ENCODE data around the gene AOPEP.

The AOPEP gene

GRCh38 chr9:95107001-95107749, 380.7 kb downstream of the AOPEP start:
- FAIRE-seq (no peak), DNase-seq (ENCODE audit: low spot score) (no peak)

- no peak for FAIRE-seq
- DNase-seq (ENCODE audit: low spot score): no peak
Observed at GRCh38 chr9:95107976-95108375, 381.5 kb downstream of the AOPEP start.

- FAIRE-seq: no peak
- DNase-seq (ENCODE audit: low spot score): no peak
Observed at GRCh38 chr9:95108777-95109176, 382.3 kb downstream of the AOPEP start.

- FAIRE-seq: no peak
- no peak for DNase-seq (ENCODE audit: low spot score)
Observed at GRCh38 chr9:95109456-95109855, 383.0 kb downstream of the AOPEP start.

- DNase-seq (ENCODE audit: low spot score) (no peak), FAIRE-seq (no peak)
Observed at GRCh38 chr9:95110921-95111525, 384.5 kb downstream of the AOPEP start.

- DNase-seq (ENCODE audit: low spot score): no peak
- FAIRE-seq: no peak
Observed at GRCh38 chr9:95111716-95112115, 385.2 kb downstream of the AOPEP start.

GRCh38 chr9:95112436-95113280, 386.2 kb downstream of the AOPEP start:
- FAIRE-seq (no peak), DNase-seq (ENCODE audit: low spot score) (no peak)

GRCh38 chr9:95115104-95115503, 388.6 kb downstream of the AOPEP start:
- no peak for FAIRE-seq

GRCh38 chr9:95116002-95116807, 389.7 kb downstream of the AOPEP start:
- no peak for FAIRE-seq
- no peak for DNase-seq (ENCODE audit: low spot score)

More at GRCh38 chr9:95115104-95115503, 388.6 kb downstream of the AOPEP start:
- DNase-seq (ENCODE audit: low spot score): no peak

- FAIRE-seq (no peak), DNase-seq (ENCODE audit: low spot score) (no peak)
Observed at GRCh38 chr9:95116808-95117204, 390.3 kb downstream of the AOPEP start.

GRCh38 chr9:95118596-95118995, 392.1 kb downstream of the AOPEP start:
- FAIRE-seq (no peak), DNase-seq (ENCODE audit: low spot score) (no peak)

GRCh38 chr9:95120781-95121370, 394.4 kb downstream of the AOPEP start:
- FAIRE-seq (no peak), DNase-seq (ENCODE audit: low spot score) (no peak)

- no peak for FAIRE-seq
- no peak for DNase-seq (ENCODE audit: low spot score)
Observed at GRCh38 chr9:95124582-95125367, 398.3 kb downstream of the AOPEP start.

GRCh38 chr9:95125652-95126051, 399.2 kb downstream of the AOPEP start:
- DNase-seq (ENCODE audit: low spot score): no peak
- no peak for FAIRE-seq

- FAIRE-seq: no peak
Observed at GRCh38 chr9:95126739-95127138, 400.2 kb downstream of the AOPEP start.

GRCh38 chr9:95127249-95128176, 401.0 kb downstream of the AOPEP start:
- peak; percentile 50 for DNase-seq (ENCODE audit: low spot score)

More at GRCh38 chr9:95126739-95127138, 400.2 kb downstream of the AOPEP start:
- no peak for DNase-seq (ENCODE audit: low spot score)

GRCh38 chr9:95128177-95128524, 401.7 kb downstream of the AOPEP start:
- DNase-seq (ENCODE audit: low spot score) (no peak), FAIRE-seq (no peak)

More at GRCh38 chr9:95127249-95128176, 401.0 kb downstream of the AOPEP start:
- FAIRE-seq: peak; percentile 50

GRCh38 chr9:95129476-95130291, 403.2 kb downstream of the AOPEP start:
- DNase-seq (ENCODE audit: low spot score) (no peak), FAIRE-seq (no peak)
